BJ (cell line): ENCODE measurements around the gene ACOXL. TPM values are rescaled to one million over a fixed set of nuclear protein-coding genes. Genes with fewer than 3 reads are reported as not detected.

Source experiments
- CTCF ChIA-PET: fragments of 350-600 bp; formaldehyde crosslinking; extraction: SDS; loops from one replicate; lab custom pipeline; 2021; ENCODE audit warnings: antibody characterized with exemption, inconsistent platforms; lab: Yijun Ruan, JAX
- POLR2A ChIA-PET: fragments of 300-600 bp; sonication (Branson Sonifier 250); formaldehyde crosslinking; extraction: SDS; loops from one replicate; lab custom pipeline; 2021; ENCODE audit warnings: antibody characterized with exemption; lab: Charles Lee
- DNase-seq: peaks from one replicate; pipeline ENCODE4 v3.0.0-alpha.2; 2011; ENCODE audit warnings: low read depth
- H3K27me3 ChIP-seq: 2 replicates; pipeline ENCODE4 v1.6.0; 2011; ENCODE audit warnings: low read length; ENCODE audit not compliant: control insufficient read depth, insufficient read depth
- H3K36me3 ChIP-seq: 2 replicates; pipeline ENCODE4 v1.5.1; 2011; ENCODE audit warnings: low read length; ENCODE audit not compliant: control insufficient read depth, insufficient read depth
- H3K4me3 ChIP-seq: 2 replicates; pipeline ENCODE4 v1.5.1; 2011; ENCODE audit warnings: low read depth, mild to moderate bottlenecking, control low read depth, low read length
- polyA plus RNA-seq: library from polyadenylated mRNA; depleted of rRNA; stranded (reverse); fragments of >200 nt; gene quantifications from 2 replicates; pipeline ENCODE4 v1.2.3, GENCODE V29; 2011
- TF ChIP-seq, protein P1 (sequence below): IDR thresholded peaks from 2 replicates; pipeline ENCODE4 v1.5.1; 2011; ENCODE audit warnings: low read depth, mild to moderate bottlenecking, control low read depth, inconsistent platforms, low read length, moderate library complexity; ENCODE audit not compliant: insufficient read depth

The ACOXL gene
- polyA plus RNA-seq, 1 experiment = not detected

DNA sequence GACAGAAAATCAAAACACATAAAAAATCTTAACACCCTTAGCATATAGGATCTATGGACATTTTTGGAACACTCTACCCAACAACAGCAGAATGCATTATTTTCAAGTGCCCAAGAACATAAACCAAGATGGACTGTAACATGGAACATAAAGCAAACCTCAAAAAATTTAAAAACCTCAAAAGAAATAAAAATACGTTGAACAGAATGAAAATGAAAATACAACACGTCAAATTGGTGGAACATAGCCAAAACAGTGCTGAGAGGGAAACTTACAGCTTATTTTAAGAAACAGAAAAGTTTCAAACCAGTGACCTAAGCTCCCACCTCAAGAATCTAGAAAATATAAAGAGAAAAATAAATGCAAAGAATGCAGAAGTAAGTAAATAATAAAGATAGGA, 330.0 kb downstream of the ACOXL start:
- ChIA-PET CTCF (no interaction called here), POLR2A (no interaction called here)
- Histone ChIP-seq H3K4me3 (no peak overlapping the region), H3K27me3 (peaks cover 7% of the 10 kb centered on the region), H3K36me3 (no peaks in the 10 kb centered on the region)
- TF ChIP-seq, protein P1, sequence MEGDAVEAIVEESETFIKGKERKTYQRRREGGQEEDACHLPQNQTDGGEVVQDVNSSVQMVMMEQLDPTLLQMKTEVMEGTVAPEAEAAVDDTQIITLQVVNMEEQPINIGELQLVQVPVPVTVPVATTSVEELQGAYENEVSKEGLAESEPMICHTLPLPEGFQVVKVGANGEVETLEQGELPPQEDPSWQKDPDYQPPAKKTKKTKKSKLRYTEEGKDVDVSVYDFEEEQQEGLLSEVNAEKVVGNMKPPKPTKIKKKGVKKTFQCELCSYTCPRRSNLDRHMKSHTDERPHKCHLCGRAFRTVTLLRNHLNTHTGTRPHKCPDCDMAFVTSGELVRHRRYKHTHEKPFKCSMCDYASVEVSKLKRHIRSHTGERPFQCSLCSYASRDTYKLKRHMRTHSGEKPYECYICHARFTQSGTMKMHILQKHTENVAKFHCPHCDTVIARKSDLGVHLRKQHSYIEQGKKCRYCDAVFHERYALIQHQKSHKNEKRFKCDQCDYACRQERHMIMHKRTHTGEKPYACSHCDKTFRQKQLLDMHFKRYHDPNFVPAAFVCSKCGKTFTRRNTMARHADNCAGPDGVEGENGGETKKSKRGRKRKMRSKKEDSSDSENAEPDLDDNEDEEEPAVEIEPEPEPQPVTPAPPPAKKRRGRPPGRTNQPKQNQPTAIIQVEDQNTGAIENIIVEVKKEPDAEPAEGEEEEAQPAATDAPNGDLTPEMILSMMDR = no peak
- no peak for DNase-seq

- H3K27me3 ChIP-seq = no peaks in the 10 kb centered on the region; the same call in 1 of the 2 replicates
- DNase-seq = no peak
- H3K4me3 ChIP-seq = no peak overlapping the region
- ChIA-PET POLR2A (no interaction called here), CTCF (no interaction called here)
- no peaks in the 10 kb centered on the region for H3K36me3 ChIP-seq
- TF ChIP-seq, protein P1 = no peak
Measured at GRCh38 chr2:111066062-111066593, 333.8 kb downstream of the ACOXL start.

GRCh38 chr2:111068435-111069058, 336.2 kb downstream of the ACOXL start:
- Histone ChIP-seq H3K36me3 (no peaks in the 10 kb centered on the region), H3K4me3 (no peak overlapping the region), H3K27me3 (no peaks in the 10 kb centered on the region; the same call in 1 of the 2 replicates)
- ChIA-PET POLR2A (no interaction called here), CTCF (no interaction called here)
- DNase-seq = no peak
- TF ChIP-seq, protein P1 = no peak

DNA sequence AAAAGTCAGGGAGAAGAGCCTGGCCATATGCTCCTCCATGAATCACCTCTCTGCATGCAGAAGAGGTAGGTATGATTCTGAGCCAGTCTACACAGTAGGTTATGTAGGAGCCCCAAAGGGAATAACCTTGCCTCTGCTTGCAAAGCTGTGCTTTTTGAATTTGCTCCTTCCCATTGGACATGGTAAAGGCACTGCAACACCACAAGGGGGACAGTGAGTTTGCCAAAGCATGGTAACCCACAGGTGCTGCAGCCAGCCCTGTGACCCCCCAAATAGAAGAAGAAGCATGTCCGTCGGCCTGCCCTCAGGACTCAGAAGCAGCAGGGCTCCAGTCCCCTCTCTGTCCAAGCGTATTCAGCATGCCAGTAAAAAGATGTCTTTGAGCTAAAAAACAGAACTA, 337.3 kb downstream of the ACOXL start:
- H3K36me3 ChIP-seq = no peaks in the 10 kb centered on the region
- TF ChIP-seq, protein P1 = no peak
- H3K4me3 ChIP-seq = no peak overlapping the region
- no peaks in the 10 kb centered on the region; the same call in 1 of the 2 replicates for H3K27me3 ChIP-seq
- CTCF ChIA-PET = no interaction called here
- DNase-seq = no peak
- POLR2A ChIA-PET = no interaction called here

- TF ChIP-seq, protein P1 = no peak
- Histone ChIP-seq H3K4me3 (no peak overlapping the region), H3K36me3 (no peaks in the 10 kb centered on the region), H3K27me3 (peaks cover 1% of the 10 kb centered on the region; the same call in 1 of the 2 replicates)
- CTCF ChIA-PET = no interaction called here
- peak; percentile 26 for DNase-seq
- POLR2A ChIA-PET = no interaction called here
Measured at GRCh38 chr2:111071600-111072171, 339.3 kb downstream of the ACOXL start.
